A549 (cell line): Measurements from ENCODE around the gene ADARB2.

Experiments
- BHLHE40 ChIP-seq: IDR thresholded peaks from 2 replicates; pipeline ENCODE4 v1.6.1; 2012; ENCODE audit warnings: low read depth, low read length, inconsistent platforms
- FOSL2 ChIP-seq, 2 experiments: fragments of 450-650 bp in 1 of 2; fragments of >200 bp in 1 of 2; sonication (Bioruptor Twin) in 1 of 2; formaldehyde crosslinking; IDR thresholded peaks; 2 replicates each; pipeline versions ENCODE4 v1.5.0 to v1.6.1; 2016 to 2020; ENCODE audit warnings: mild to moderate bottlenecking in 1 of 2, moderate library complexity in 1 of 2
- RAD21 ChIP-seq, 2 experiments: fragments of >200 bp in 1 of 2; sonication (Bioruptor Twin) in 1 of 2; formaldehyde crosslinking in 1 of 2; IDR thresholded peaks in 1 of 2; conservative IDR thresholded peaks in 1 of 2; 2 replicates in 1 of 2; 3 replicates in 1 of 2; pipeline ENCODE4 v1.6.1; 2012 to 2018; ENCODE audit warnings: inconsistent platforms in 1 of 2
- RCOR1 ChIP-seq: fragments of 150-350 bp; IDR thresholded peaks from 2 replicates; pipeline ENCODE4 v1.6.1; 2014; ENCODE audit warnings: antibody characterized with exemption, low read length, low read depth
- RFX5 ChIP-seq: fragments of 450-650 bp; IDR thresholded peaks from 2 replicates; pipeline ENCODE4 v1.7.1; 2014; ENCODE audit warnings: antibody characterized with exemption, mild to moderate bottlenecking, moderate library complexity
- TF ChIP-seq, protein P1 (sequence below): fragments of >200 bp; sonication (Bioruptor Twin); formaldehyde crosslinking; IDR thresholded peaks from 3 replicates; pipeline ENCODE4 v1.5.1; 2016

DNA sequence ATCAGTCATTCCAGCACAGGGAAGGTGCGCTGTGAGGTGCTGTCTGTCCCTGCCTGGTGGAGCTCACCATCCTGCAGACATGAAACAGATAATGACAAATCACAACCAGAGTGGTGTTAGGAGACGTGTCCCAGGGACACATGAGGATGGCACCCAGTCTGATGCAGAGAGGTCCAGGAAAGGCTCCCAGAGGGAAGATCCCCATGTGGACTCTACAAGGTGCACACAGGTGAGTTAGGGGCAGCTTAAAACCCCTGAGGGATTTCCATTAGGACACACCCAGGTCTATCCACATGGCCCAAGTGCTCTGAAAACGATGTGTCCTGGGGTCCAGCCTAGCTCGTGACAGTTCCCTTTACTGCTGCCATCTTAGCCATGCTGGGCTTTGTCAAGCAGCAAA, 91.4 kb downstream of the ADARB2 start:
- TF ChIP-seq RAD21 (conservative IDR thresholded peaks at IDR 0.05 in 1 of 2, IDR thresholded peaks at IDR 0.05 in 1 of 2) (no peak), RCOR1 (no peak), FOSL2 (IDR thresholded peaks at IDR 0.05) (no peak), FOSL2 (CRISPR knock-in tag; IDR thresholded peaks at IDR 0.05) (no peak), BHLHE40 (no peak), RFX5 (no peak)
- TF ChIP-seq, protein P1, sequence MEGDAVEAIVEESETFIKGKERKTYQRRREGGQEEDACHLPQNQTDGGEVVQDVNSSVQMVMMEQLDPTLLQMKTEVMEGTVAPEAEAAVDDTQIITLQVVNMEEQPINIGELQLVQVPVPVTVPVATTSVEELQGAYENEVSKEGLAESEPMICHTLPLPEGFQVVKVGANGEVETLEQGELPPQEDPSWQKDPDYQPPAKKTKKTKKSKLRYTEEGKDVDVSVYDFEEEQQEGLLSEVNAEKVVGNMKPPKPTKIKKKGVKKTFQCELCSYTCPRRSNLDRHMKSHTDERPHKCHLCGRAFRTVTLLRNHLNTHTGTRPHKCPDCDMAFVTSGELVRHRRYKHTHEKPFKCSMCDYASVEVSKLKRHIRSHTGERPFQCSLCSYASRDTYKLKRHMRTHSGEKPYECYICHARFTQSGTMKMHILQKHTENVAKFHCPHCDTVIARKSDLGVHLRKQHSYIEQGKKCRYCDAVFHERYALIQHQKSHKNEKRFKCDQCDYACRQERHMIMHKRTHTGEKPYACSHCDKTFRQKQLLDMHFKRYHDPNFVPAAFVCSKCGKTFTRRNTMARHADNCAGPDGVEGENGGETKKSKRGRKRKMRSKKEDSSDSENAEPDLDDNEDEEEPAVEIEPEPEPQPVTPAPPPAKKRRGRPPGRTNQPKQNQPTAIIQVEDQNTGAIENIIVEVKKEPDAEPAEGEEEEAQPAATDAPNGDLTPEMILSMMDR = no peak
